ENCODE results near the gene IFT20.
"Not testable (repeated sequence)": the region's sequence is repeated elsewhere in the genome, so short reads cannot be mapped to it uniquely, and the experiment has no call there.

Gene IFT20

DNA sequence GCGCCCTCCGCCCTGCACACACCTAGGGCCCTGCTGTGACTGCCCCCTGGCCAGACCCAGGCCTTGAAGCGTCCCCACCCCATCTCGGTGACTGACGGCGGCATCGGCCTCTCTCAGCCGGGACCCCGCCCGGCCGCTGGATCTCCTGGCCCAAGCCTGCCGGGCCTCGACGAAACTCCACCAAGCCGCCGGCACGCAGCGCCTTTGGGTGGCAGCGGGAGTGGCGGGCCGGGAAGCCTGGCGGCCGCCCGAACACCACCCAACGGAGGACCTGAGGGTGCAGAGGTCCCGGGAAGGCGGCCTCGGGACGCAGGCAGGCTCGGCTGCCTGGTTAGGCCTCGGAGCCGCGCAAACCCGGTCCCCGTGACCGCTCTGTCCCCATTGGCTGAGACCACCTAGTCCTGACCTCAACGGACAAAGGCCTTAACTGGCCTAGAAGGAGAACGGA, 28.3 kb downstream of the IFT20 start:
- DNase-seq, result no peak

DNA sequence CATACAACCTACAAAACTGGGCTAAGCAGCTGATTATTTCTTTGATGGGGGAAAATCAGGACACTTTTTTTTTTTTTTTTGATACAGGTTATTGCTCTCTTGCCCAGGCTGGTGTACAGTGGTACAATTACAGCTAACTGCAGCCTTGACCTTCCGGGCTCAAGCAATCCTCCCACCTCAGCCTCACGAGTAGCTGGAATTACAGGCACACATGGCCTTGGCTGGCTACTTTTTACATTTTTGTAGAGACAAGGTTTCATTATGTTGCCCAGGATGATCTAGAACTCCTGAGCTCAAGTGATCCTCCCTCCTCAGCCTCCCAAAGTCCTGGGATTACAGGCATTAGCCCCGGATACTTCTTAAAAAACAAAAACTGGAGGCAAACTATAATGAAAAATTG, 36.8 kb downstream of the IFT20 start:
- no peak for DNase-seq

DNA sequence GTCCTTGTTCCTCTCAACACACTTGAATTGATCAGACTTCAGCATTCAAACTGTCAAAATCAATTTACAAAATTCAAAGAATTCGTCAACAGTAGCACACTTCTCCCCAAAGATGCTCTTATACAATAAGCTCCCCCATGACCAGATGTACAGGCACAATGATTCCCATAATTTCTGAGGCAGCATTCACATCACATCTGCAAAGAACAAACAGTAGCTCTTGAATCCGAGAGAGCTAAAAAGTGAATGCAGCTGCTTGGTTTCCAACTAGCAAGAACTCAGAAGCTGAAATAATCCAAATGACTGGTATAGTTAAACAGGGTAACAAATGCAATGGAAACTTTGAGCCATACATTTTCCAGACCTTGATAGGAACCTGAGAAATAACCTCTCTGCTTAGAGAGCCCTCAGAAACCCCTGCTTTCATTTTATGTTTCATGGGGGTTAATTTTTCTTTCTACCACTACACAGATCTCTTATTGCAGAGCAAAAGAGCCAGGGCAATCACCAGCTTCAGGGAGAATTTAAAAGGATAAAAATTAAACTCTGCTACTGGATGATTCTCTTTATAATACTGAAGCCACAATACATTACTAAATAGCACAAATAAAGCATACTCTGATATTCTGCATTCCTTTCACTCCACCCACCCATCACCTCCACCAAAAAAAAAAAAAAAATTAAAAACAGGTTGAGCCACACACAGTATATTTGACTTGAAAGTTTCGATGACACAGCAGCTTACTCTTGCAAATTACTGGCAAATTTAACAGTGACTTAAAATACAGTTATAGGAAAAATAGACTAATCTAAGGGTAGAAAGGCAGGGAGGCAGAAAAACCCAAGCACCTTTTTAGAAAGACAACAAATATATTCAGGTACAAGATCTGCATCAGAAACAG, 39.3 kb downstream of the IFT20 start:
- no peak for DNase-seq

DNA sequence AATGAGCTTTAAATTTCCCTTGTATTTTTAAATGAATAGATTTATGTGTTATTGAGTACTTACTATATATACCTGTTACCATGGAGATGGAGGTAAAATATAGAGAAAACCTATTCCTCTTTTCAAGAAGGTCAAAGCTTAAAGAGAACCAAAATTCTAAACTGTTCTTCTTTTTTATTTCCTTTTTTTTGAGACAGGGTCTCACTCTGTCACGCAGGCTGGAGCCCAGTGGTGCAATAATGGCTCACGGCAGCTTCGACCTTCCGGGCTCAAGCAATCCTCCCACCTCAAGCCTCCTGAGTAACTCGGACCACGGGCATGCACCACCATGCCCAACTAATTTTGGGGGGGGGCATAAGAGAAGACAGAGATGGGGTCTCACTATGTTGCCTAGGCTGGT, 41.3 kb downstream of the IFT20 start:
- DNase-seq, result no peak

DNA sequence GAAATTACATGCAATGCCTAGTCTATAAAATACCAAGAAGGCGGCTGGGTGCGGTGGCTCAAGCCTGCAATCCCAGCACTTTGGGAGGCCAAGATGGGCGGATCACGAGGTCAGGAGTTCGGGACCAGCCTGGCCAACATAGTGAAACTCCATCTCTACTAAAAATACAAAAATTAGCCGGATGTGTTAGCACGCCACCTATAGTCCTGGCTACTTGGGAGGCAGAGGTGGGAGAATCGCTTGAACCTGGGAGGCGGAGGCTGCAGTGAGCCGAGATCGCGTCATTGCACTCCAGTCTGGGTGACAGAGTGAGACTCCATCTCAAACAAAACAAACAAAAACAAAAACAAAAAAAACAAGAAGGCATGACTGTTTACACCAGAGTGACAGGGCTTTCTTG, 42.4 kb downstream of the IFT20 start:
- not testable (repeated sequence) for DNase-seq

DNA sequence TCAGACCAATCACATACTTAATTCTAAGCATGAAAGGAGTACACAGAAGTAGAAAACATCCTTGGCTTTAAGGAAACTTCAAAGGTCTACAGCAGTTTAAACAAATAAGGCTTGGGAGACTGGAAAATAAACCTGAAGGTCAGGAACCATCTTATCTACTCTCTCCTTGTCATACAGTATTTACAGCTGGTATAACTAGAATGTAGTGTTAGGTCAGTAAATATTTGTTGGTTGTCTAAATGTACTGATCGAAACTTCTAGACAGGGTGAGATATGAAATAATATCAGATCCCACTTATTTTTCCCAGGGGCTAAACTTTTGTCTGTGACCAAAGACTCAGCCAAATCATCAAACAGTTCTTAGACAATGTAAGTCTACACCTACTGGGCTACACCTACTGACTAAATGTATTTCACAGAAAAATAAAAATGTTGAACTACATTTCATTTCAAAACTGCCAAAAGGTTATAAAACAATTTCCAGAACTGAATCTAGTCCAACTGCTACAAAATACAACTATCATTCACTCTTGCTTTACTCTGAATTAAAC, 43.4 kb downstream of the IFT20 start:
- DNase-seq, result no peak

DNA sequence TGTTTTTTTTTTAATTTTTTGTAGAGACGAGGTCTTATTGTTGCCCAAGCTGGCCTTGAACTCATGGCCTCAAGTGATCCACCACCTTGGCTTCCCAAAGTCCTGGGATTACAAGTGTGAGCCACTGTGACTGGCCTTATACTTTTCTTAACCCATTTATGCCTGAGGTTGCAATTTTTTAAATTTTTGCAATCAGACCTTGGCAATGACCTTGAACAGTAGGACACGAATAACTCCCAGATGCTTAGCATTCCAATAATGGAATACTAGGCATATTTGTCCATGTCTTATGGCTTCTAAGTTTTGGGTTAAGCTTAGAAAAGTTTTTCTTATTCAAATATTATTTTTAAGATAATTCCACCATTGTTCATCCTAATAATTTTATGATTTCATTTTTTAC, 44.6 kb downstream of the IFT20 start:
- no peak for DNase-seq

DNA sequence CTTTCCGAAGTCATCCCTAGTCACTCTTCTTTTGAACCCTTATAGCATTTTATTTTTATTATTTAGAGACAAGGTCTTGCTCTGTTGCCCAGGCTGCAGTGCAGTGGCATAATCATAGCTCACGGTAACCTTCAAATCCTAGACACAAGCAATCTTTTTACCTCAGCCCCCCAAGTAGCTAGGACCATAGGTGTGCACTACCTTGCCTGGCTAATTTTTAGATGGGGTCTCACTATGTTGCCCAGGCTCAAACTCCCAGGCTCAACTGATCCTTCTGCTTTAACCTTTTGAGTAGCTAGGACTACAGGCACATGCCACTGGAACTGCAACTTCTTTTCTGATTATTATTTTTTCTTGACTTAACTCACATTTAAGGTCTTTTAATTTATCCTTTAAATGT, 49.3 kb downstream of the IFT20 start:
- no peak for DNase-seq

DNA sequence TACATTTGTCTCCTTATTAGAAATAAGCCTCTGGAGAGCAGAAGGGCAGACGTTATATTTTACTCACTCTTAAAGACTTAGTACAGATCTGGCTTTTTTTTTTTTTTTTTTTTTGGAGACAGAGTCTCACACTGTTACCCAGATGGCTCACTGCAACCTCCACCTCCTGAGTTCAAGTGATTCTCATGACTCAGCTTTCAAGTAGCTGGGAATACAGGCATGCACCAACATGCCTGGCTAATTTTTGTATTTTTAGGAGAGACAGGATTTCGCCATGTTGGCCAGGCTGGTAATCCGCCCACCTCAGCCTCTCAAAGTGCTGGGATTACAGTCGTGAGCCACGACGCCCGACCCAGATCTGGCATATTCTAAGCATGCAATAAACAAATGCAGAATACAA, 52.7 kb downstream of the IFT20 start:
- peak; percentile 83 for DNase-seq

DNA sequence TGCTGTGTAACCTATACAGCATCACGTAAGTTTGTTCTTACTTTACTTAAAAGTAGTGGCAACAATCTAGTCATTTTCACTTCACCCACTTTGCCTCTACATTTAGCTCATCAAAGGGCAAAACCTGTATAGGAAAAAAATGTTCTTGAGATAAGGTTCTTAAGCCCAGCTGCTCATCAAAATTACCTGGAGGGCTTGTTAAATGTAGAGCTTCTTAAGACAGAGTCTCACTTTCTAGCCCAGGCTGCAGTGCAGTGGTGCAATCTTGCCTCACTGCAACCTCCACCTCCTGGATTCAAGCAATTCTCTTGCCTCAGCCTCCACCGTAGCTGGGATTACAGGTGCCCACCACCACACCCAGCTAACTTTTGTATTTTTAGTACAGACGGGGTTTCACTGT, 54.4 kb downstream of the IFT20 start:
- no peak for DNase-seq

DNA sequence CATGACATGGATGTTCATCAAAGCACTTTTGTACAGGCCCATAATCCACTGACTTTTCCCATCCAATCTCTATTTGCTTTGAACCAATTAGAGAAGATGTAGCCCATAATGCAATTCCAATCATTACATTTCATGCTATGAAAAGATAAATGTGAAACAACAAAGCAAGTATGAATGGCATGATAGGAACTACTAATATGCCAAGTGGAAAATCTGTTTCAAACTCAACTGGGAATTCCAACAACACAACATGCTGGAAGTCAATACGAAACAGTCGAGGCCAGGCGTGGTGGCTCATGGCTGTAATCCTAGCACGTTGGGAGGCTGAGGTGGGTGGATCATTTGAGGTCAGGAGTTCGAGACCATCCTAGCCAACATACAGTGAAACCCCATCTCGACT, 55.9 kb downstream of the IFT20 start:
- DNase-seq, result peak; percentile 63

All from fibroblast of skin of right biceps (primary cell).